ENCODE results near the gene ZBED4. TPM values are rescaled to one million over a fixed set of nuclear protein-coding genes. Genes with fewer than 3 reads are reported as not detected.

Gene ZBED4
- total RNA-seq, 2 experiments from 2014 or later, result 14.8 to 15.0 TPM

- peak in 7 of 14 experiments; percentile 32 to 82 (median 46) for DNase-seq
- CTCF ChIA-PET, result interaction anchor here (2.5 kb wide), 1 partner anchor 96 kb away, joined by 14 read pairs; no protein-coding TSS in a partner anchor
- Histone ChIP-seq H3K27me3 (ENCODE audit: control insufficient read depth in 1 of 2, insufficient read depth in 2 of 2, low read length in 2 of 2) (no peaks in the 10 kb centered on the region), H3K4me3 (ENCODE audit: low read length) (peak overlapping the region; percentile 55), H3K27ac (ENCODE audit: low read depth in 1 of 2, low read length in 2 of 2) (peak overlapping the region; percentile 86 to 88), H3K4me1 (ENCODE audit: insufficient read depth, low read length) (peaks cover 69% of the 10 kb centered on the region), H3K36me3 (ENCODE audit: insufficient read depth, low read length) (no peaks in the 10 kb centered on the region), H3K9me3 (ENCODE audit: control insufficient read depth in 1 of 2, insufficient read depth in 1 of 2, low read length in 2 of 2) (peaks cover 0 to 5% of the 10 kb centered on the region in 2 experiments)
- H3K4me1 Mint-ChIP-seq (ENCODE audit: low read depth), result peaks cover 26% of the 10 kb centered on the region
- ATAC-seq (ENCODE audit: poor library complexity), result no peak
- intact Hi-C loops (cut with DNase I, micrococcal nuclease), result loop anchor here in 1 of 2 experiments (10.0 kb wide), 1 partner anchor 260 kb away; no protein-coding TSS in a partner anchor
- no peaks in the 10 kb centered on the region for H3K9me3 Mint-ChIP-seq
- peak overlapping the region; percentile 74 for H3K27ac Mint-ChIP-seq
- H3K4me3 Mint-ChIP-seq, result peak overlapping the region; percentile 54
- no peaks in the 10 kb centered on the region for H3K27me3 Mint-ChIP-seq
- no peak for TF ChIP-seq CTCF (IDR thresholded peaks at IDR 0.05)
- no peaks in the 10 kb centered on the region for H3K36me3 Mint-ChIP-seq (ENCODE audit: low read depth)
- POLR2A ChIA-PET, result interaction anchor here (1.8 to 2.3 kb wide), 2 partner anchors 27 to 33 kb away, joined by 8 to 14 read pairs; partner anchors contain the start of gene PIM3
Observed at GRCh38 chr22:49934160-49934890, 80.7 kb downstream of the ZBED4 start.

GRCh38 chr22:49934891-49935557 lies 81.4 kb downstream of the ZBED4 start:
- Histone ChIP-seq H3K27ac (ENCODE audit: low read depth in 1 of 2, low read length in 2 of 2) (peak overlapping the region; percentile 86 to 88), H3K4me3 (ENCODE audit: low read length) (peak overlapping the region; percentile 55), H3K36me3 (ENCODE audit: insufficient read depth, low read length) (no peaks in the 10 kb centered on the region), H3K9me3 (ENCODE audit: control insufficient read depth in 1 of 2, insufficient read depth in 1 of 2, low read length in 2 of 2) (peaks cover 0 to 5% of the 10 kb centered on the region in 2 experiments), H3K4me1 (ENCODE audit: insufficient read depth, low read length) (peaks cover 68% of the 10 kb centered on the region), H3K27me3 (ENCODE audit: control insufficient read depth in 1 of 2, insufficient read depth in 2 of 2, low read length in 2 of 2) (no peaks in the 10 kb centered on the region)
- Mint-ChIP-seq H3K9me3 (no peaks in the 10 kb centered on the region), H3K4me3 (peak overlapping the region; percentile 7), H3K36me3 (ENCODE audit: low read depth) (no peaks in the 10 kb centered on the region), H3K27me3 (no peaks in the 10 kb centered on the region), H3K4me1 (ENCODE audit: low read depth) (peaks cover 26% of the 10 kb centered on the region), H3K27ac (peak overlapping the region; percentile 74)
- POLR2A ChIA-PET, result interaction anchor here (2.2 to 3.2 kb wide), 4 partner anchors 9 to 32 kb away, joined by 9 to 92 read pairs (median 24); partner anchors contain the start of gene PIM3
- intact Hi-C loops (cut with DNase I, micrococcal nuclease), result loop anchor here (5.0 to 10.0 kb wide), 2 partner anchors 257 to 260 kb away; no protein-coding TSS in a partner anchor
- peak; percentile 68 to 96 (median 91) for DNase-seq
- CTCF ChIA-PET, result no interaction called here
- peak; percentile 15 for ATAC-seq (ENCODE audit: poor library complexity)
- no peak for TF ChIP-seq CTCF (IDR thresholded peaks at IDR 0.05)

GRCh38 chr22:49935561-49935960 lies 81.9 kb downstream of the ZBED4 start:
- Mint-ChIP-seq H3K27ac (peak overlapping the region; percentile 87), H3K4me3 (peak overlapping the region; percentile 76), H3K9me3 (no peaks in the 10 kb centered on the region), H3K4me1 (ENCODE audit: low read depth) (peaks cover 20% of the 10 kb centered on the region), H3K27me3 (no peaks in the 10 kb centered on the region), H3K36me3 (ENCODE audit: low read depth) (no peaks in the 10 kb centered on the region)
- Histone ChIP-seq H3K27me3 (ENCODE audit: control insufficient read depth in 1 of 2, insufficient read depth in 2 of 2, low read length in 2 of 2) (no peaks in the 10 kb centered on the region), H3K9me3 (ENCODE audit: control insufficient read depth in 1 of 2, insufficient read depth in 1 of 2, low read length in 2 of 2) (peaks cover 0 to 5% of the 10 kb centered on the region in 2 experiments), H3K4me1 (ENCODE audit: insufficient read depth, low read length) (peaks cover 63% of the 10 kb centered on the region), H3K36me3 (ENCODE audit: insufficient read depth, low read length) (no peaks in the 10 kb centered on the region), H3K4me3 (ENCODE audit: low read length) (peak overlapping the region; percentile 55), H3K27ac (ENCODE audit: low read depth in 1 of 2, low read length in 2 of 2) (no peak overlapping the region)
- CTCF ChIA-PET, result interaction anchor here (1.2 kb wide), 1 partner anchor 95 kb away, joined by 6 read pairs; no protein-coding TSS in a partner anchor
- TF ChIP-seq CTCF (IDR thresholded peaks at IDR 0.05), result no peak
- DNase-seq, result peak in 5 of 14 experiments; percentile 32 to 79 (median 46)
- POLR2A ChIA-PET, result interaction anchor here (0.7 to 3.2 kb wide), 11 partner anchors 10 to 686 kb away, joined by 3 to 92 read pairs (median 9); partner anchors contain the start of gene PIM3
- intact Hi-C loops (cut with DNase I, micrococcal nuclease), result loop anchor here (5.0 to 10.0 kb wide), 2 partner anchors 257 to 259 kb away; no protein-coding TSS in a partner anchor
- ATAC-seq (ENCODE audit: poor library complexity), result no peak
